Kidney tubule cell (primary cell): ENCODE results near the gene TBCK.
"Not testable (repeated sequence)": the region's sequence is repeated elsewhere in the genome, so short reads cannot be mapped to it uniquely, and the experiment has no call there.

Experiments
- DNase-seq: peaks from one replicate; pipeline ENCODE4 v3.0.0-alpha.2; 2018; ENCODE audit warnings: low spot score

The TBCK gene

GRCh38 chr4:106222548-106222947, 93.5 kb downstream of the TBCK start:
- no peak for DNase-seq

DNA sequence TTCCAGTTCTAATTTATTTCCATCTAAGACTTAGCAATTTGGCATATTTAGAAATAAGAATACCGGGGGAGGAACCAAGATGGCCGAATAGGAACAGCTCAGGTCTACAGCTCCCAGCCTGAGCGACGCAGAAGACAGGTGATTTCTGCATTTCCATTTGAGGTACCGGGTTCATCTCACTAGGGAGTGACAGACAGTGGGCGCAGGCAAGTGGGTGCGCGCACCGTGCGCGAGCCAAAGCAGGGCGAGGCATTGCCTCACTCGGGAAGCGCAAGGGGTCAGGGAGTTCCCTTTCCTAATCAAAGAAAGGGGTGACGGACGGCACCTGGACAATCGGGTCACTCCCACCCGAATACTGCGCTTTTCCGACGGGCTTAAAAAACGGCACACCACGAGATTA, 102.7 kb downstream of the TBCK start:
- not testable (repeated sequence) for DNase-seq

DNA sequence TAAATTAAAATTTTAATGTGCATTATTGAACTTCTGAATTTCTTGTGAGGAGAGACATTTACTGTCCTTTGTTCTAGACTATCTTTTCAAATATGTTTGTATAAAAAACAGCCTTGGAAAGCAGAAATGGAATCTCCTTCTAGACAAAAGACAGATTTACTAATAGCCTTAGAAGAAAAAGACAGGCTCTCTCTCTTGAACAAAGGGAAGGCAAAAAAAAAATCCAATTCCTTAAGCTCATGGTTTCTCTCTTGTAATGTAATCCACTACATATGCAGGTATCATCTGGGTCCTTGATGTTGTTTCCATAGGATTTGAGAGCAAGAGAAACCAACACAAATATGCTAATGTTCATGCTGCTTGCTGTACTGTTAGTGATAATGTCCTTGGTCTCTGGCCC, 106.0 kb downstream of the TBCK start:
- DNase-seq: no peak

GRCh38 chr4:106208481-106209460, 107.2 kb downstream of the TBCK start:
- DNase-seq: no peak

DNA sequence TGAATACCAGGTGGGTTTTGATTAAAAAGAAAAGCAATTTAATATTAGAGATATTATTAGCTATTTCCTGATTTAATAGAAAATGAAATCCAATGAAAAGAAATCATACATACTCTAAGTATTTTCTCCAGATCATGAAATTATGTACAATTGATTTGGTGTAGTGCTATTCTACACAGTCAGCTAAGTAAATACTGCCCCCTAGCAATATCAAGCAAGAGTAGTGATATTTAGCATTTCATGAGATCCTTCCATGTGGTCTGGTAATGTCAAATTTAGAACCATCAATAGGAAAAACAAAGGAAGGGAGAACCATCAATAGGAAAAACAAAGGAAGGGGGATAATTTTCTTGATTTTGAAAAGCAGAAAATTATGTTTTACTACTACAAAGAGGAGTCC, 114.6 kb downstream of the TBCK start:
- DNase-seq: peak; percentile 38

DNA sequence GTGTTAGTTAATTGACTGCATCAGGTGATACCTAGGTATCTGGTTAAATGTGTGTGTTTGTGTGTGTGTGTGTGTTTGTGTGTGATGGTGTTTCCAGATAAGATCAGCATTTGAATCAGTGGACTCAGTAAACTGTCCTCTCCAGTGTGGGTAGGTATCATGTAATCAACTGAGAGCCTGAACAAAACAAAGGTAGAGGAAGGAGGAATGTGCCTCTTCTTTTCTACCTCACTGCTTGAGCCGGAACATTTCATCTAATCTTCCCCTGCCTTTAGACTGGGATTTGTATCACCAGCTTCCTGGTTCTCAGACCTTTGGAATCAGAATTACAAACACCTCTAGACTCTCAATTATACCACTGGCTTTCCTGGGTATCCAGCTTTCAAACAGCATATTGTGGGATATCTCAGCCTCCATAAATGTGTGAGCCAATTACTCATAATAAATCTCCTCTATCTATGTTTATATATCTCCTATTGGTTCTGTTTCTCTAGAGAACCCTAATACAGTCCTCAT, 120.5 kb downstream of the TBCK start:
- no peak for DNase-seq

DNA sequence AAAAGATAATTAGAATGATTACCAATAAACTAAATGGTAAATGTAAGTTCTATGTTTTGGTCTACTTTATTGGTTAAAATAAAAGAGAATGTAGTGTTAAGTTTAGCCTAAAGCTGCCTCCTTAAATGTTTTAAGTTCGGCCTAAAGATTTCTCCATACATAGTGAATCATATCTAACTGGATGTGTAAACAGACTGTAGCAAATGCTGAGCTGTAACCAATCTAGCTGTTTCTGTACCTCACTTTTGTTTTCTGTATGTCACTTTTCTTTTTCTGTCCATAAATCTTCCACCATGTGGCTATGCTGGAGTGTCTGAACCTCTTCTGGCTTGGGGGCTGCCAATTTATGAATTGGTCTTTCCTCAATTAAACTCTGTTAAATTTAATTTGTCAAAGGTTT, 121.2 kb downstream of the TBCK start:
- DNase-seq: no peak

- no peak for DNase-seq
Observed at GRCh38 chr4:106192131-106192530, 123.9 kb downstream of the TBCK start.

DNA sequence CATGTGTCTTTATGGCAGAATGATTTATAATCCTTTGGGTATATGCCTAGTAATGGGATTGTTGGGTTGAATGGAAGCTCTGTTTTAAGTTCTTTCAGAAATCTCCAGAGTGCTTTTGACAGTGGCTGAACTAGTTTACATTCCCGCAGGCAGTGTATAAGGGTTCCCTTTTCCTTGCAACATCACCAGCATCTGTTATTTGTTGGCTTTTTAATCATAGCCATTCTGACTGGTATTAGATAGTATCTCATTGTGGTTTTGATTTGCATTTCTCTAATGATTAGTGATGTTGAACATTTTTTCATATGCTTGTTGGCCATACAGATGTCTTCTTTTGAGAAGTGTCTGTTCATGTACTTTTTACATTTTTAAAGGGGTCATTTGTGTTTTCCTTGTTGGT, 129.8 kb downstream of the TBCK start:
- DNase-seq: no peak

DNA sequence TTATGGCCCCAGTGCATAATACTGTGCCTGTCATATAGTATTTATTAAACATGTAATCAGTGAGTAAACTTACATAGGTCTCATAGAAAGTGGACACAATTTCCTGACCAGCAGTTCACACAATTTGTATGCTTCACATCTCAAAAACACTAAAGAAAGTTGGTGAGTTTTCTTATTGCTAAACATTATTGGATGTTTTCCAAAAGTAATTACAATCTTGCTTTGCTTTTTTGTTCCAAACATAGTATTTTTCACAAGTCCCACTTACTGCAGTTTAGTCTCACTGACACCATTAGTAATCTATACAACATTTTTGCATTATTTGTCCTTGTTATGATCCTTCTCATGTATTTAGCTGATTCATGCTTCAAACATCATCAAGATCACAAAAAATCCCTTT, 132.5 kb downstream of the TBCK start:
- no peak for DNase-seq

- DNase-seq: no peak
Observed at GRCh38 chr4:106172861-106173260, 143.1 kb downstream of the TBCK start.

- DNase-seq: no peak
Observed at GRCh38 chr4:106165351-106166010, 150.5 kb downstream of the TBCK start.

DNA sequence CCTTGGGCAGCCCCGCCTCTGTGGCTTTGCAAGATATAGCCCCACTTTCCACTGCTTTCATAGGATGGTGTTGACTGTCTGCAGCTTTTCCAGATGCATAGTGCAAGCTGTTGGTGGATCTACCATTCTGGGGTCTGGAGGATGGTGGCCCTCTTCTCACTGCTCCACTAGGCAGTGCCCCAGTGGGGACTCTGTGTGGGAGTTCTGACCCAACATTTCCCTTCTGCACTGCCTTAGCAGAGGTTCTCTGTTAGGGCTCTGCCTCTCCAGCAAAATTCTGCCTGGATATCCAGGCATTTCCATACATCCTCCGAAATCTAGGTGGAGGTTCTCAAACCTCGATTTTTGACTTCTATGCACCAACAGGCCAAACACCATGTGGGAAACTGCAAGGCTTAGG, 153.7 kb downstream of the TBCK start:
- no peak for DNase-seq

- DNase-seq: no peak
Observed at GRCh38 chr4:106160560-106160959, 155.4 kb downstream of the TBCK start.

DNA sequence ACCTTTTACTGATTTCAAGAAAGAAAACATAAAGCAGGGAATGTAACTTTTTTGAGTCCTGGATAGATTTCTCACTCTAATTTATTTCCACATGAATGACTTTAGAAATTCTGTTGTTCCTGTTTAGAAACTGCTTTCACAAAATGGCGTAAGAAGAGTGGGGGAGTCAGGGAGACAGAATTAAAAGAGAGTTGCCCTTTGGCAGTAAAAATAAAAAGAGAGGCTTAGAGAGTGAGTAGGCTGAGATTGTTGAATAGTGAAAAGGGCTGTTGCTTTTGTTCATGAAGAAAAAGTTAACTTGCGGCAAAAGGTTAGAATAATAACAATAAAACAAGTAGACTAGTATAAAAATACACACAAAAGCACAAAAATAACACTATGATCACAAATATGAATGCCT, 166.1 kb downstream of the TBCK start:
- no peak for DNase-seq

DNA sequence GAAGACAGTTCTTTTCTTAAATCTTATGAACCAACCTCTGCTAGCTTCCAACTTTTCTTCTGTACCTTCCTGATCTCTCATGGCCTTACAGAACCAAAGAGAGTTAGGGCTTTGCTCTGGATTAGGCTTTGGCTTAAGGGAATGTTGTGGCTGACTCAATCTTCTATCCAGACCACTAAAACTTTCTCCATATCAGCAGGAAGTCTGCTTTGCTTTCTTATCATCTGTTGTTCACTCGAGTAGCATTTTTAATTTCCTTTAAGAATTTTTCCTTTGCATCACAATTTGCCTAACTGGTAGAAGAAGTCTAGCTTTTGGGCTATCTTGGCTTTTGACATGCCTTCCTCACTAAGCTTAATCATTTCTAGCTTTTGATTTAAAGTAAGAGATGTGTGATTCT, 167.0 kb downstream of the TBCK start:
- DNase-seq: no peak

DNA sequence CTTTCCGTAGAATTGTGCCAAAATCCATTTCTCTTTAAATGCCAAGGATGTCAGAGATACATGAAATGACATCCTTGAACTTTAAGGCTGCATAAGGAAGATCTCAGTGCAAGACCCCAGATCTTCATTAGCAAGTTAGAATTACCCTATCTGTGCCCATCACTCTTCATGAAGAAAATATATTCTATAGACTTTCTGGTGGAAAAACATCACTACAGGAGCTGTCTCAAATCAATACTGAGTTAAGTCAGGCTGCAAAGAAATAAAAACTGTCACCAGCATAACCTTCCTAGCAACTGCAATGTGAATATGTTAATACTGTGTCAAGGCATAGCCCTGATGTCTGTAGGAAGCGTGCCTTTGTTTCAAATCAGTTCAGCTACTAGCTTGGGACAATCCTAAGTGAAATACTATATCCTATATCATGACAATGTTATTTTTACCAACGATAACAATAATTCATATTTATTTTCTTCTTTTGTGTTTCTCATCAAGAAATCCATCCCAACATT, 173.3 kb downstream of the TBCK start:
- no peak for DNase-seq

DNA sequence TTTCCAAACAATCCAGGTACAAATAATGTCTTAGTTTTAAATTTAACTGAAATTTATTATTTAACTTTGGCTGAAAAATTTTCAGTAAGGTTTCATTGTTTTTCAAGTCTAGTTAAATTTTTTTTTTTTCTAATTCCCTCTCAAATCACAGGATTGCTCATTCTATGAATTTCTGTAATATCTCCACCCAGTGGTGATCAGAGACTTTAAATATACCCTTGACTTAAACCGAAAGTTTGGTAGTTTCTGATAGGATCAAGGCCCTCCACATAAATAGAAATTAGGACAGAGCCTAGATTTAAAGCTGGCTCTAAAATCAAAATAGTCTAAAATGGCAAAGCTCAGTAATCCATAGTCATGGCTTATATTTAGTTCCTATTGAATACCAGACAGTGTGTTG, 175.4 kb downstream of the TBCK start:
- no peak for DNase-seq

DNA sequence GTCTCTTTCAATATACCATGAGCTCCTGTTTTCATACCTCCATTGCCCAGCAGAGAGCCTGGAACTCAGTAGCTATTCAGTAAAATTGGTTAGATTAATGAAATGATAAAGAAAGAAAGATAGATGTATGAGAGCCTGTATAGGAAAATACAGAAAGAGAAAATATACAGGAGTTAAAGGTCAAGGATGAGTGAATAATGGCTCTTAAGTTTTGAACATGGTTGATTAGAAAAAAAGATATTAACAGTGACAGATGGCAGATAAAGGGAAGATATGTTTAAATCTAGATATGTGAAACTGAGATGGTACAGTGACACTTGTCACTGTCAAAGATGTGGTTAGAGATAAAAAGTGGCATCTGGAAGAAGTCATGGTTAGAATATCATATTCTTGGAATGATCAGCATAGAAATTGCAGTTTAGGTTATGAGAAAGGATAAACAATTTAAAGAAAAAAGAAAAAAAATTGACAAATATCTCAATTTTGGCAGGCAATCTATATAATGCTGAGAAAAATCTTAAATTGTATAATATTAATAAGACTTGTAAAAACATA, 179.2 kb downstream of the TBCK start:
- DNase-seq: no peak

GRCh38 chr4:106132045-106132444, 184.0 kb downstream of the TBCK start:
- no peak for DNase-seq

DNA sequence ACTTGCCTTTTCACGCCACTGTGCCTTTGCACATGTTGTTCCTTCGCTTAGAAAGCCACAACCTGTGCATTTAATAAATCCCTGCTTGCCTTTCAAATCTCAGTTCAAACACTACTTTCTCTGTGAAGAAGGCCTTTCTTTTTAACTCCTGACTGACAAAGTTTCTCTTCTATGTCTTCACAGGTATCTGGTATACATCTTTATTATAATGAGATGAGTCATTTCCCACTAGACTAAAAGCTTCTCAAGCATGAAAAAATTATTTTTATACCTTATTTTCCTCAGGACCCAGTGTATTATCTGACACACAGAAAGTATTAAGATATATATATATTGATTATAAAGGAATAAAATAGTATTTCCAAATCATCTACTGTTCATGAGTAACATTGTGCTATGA, 189.9 kb downstream of the TBCK start:
- no peak for DNase-seq

DNA sequence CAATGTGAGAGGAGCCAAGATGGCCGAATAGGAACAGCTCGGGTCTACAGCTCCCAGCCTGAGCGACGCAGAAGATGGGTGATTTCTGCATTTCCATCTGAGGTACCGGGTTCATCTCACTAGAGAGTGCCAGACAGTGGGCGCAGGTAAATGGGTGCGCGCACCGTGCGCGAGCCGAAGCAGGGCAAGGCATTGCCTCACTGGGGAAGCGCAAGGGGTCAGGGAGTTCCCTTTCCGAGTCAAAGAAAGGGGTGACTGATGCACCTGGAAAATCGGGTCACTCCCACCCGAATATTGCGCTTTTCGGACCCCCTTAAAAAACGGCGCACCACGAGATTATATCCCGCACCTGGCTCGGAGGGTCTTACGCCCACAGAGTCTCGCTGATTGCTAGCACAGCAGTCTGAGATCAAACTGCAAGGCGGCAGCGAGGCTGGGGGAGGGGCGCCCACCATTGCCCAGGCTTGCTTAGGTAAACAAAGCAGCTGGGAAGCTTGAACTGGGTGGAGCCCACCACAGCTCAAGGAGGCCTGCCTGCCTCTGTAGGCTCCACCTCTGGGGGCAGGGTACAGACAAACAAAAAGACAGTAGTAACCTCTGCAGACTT, 196.0 kb downstream of the TBCK start:
- DNase-seq: not testable (repeated sequence)
